HG02870 (cell line): Measurements from ENCODE around the gene LRRC72.
"Not testable (repeated sequence)": the region's sequence is repeated elsewhere in the genome, so short reads cannot be mapped to it uniquely, and the experiment has no call there.

ENCODE experiments used
- ATAC-seq: cut with Tn5 transposase; IDR thresholded peaks from one replicate; pipeline ENCODE4 v1.9.1; 2021; ENCODE audit warnings: mild to moderate bottlenecking, moderate library complexity; ENCODE audit not compliant: unreplicated experiment

The LRRC72 gene

GRCh38 chr7:16524332-16524731 is 2.3 kb upstream of the LRRC72 start:
- ATAC-seq = no peak

- no peak for ATAC-seq
Observed at GRCh38 chr7:16528520-16528919, 1.9 kb downstream of the LRRC72 start.

GRCh38 chr7:16529697-16530096 is 3.1 kb downstream of the LRRC72 start:
- ATAC-seq = no peak

GRCh38 chr7:16531707-16532106 is 5.1 kb downstream of the LRRC72 start:
- no peak for ATAC-seq

- no peak for ATAC-seq
Observed at GRCh38 chr7:16532272-16532671, 5.6 kb downstream of the LRRC72 start.

- no peak for ATAC-seq
Observed at GRCh38 chr7:16535500-16535899, 8.9 kb downstream of the LRRC72 start.

- ATAC-seq = not testable (repeated sequence)
Observed at GRCh38 chr7:16540559-16540958, 13.9 kb downstream of the LRRC72 start.

- ATAC-seq = no peak
Observed at GRCh38 chr7:16542401-16542800, 15.8 kb downstream of the LRRC72 start.

GRCh38 chr7:16543456-16543855 is 16.8 kb downstream of the LRRC72 start:
- ATAC-seq = no peak

GRCh38 chr7:16546921-16547505 is 20.4 kb downstream of the LRRC72 start:
- no peak for ATAC-seq

GRCh38 chr7:16548428-16548827 is 21.8 kb downstream of the LRRC72 start:
- ATAC-seq = no peak

GRCh38 chr7:16550671-16551070 is 24.0 kb downstream of the LRRC72 start:
- ATAC-seq = no peak

- ATAC-seq = no peak
Observed at GRCh38 chr7:16554518-16555236, 28.1 kb downstream of the LRRC72 start.

GRCh38 chr7:16556359-16556758 is 29.7 kb downstream of the LRRC72 start:
- ATAC-seq = no peak

GRCh38 chr7:16558761-16559302 is 32.2 kb downstream of the LRRC72 start:
- ATAC-seq = no peak

- ATAC-seq = no peak
Observed at GRCh38 chr7:16559497-16560179, 33.0 kb downstream of the LRRC72 start.

- no peak for ATAC-seq
Observed at GRCh38 chr7:16561943-16562342, 35.3 kb downstream of the LRRC72 start.

GRCh38 chr7:16562456-16563220 is 36.0 kb downstream of the LRRC72 start:
- ATAC-seq = no peak

- ATAC-seq = peak; percentile 41
Observed at GRCh38 chr7:16563281-16564022, 36.8 kb downstream of the LRRC72 start.

GRCh38 chr7:16564023-16564380 is 37.4 kb downstream of the LRRC72 start:
- ATAC-seq = no peak
